ENCODE results near the gene RAPH1.

- TF ChIP-seq CTCF (IDR thresholded peaks at IDR 0.05; ENCODE audit: low read depth, low read length) (no peak), MAX (IDR thresholded peaks at IDR 0.05; ENCODE audit: low read depth, low read length) (no peak)
Observed at GRCh38 chr2:203543898-203544328, 8.8 kb upstream of the RAPH1 start.

Data from NB4 (cell line).